Left ventricle myocardium inferior (tissue), 1 donor: ENCODE results near the gene COX19. TPM values are rescaled to one million over a fixed set of nuclear protein-coding genes. Genes with fewer than 3 reads are reported as not detected.
"Not testable (repeated sequence)": the region's sequence is repeated elsewhere in the genome, so short reads cannot be mapped to it uniquely, and the experiment has no call there.

Experiments used
- DNase-seq: peaks from one replicate; pipeline ENCODE4 v3.0.0-alpha.2; 2020
- H3K27ac ChIP-seq: fragments of 200-600 bp; replicated peaks from 2 replicates; pipeline ENCODE4 v1.8.0; 2021
- H3K27me3 ChIP-seq: fragments of 200-600 bp; 2 replicates; pipeline ENCODE4 v1.8.0; 2021; ENCODE audit warnings: low read depth
- H3K36me3 ChIP-seq: fragments of 200-600 bp; 2 replicates; pipeline ENCODE4 v1.8.0; 2021
- H3K4me1 ChIP-seq: fragments of 200-600 bp; 2 replicates; pipeline ENCODE4 v1.8.0; 2021
- H3K4me3 ChIP-seq: fragments of 200-600 bp; 2 replicates; pipeline ENCODE4 v1.8.0; 2021; ENCODE audit warnings: mild to moderate bottlenecking, moderate library complexity
- H3K9me3 ChIP-seq: fragments of 200-600 bp; replicated peaks from 2 replicates; pipeline ENCODE4 v1.8.0; 2021
- CTCF ChIP-seq: fragments of 200-600 bp; IDR thresholded peaks from 2 replicates; pipeline ENCODE4 v1.8.0; 2021; ENCODE audit warnings: antibody characterized with exemption, mild to moderate bottlenecking, borderline replicate concordance
- intact Hi-C: fragments of 100-400 bp; cut with micrococcal nuclease; formaldehyde crosslinking; loops from one replicate; pipeline ENCODE4 v1.11.0; 2022
- total RNA-seq: library from RNA; stranded (reverse); fragmentation: NEBNext Ultra II Directional; extraction: Animal tissue kit (Norgen Biotek cat#: 25700); gene quantifications from one replicate; pipeline ENCODE4 v1.2.1, GENCODE V29; 2021
- donor health status: DM: no; HTN: yes; CAD: no; lungs with severe emphysema.

The COX19 gene
- total RNA-seq, 1 donor from 2014 or later = 8.5 TPM

- Histone ChIP-seq H3K4me1 (peaks cover 35% of the 10 kb centered on the region), H3K36me3 (no peaks in the 10 kb centered on the region), H3K27me3 (peaks cover 18% of the 10 kb centered on the region), H3K9me3 (no peaks in the 10 kb centered on the region), H3K27ac (no peak overlapping the region), H3K4me3 (no peak overlapping the region)
- peak; percentile 19 for DNase-seq
- TF ChIP-seq CTCF = no peak
- intact Hi-C loops = no loop called here
Observed at GRCh38 chr7:960269-960871, 15.0 kb downstream of the COX19 start.

- H3K36me3 ChIP-seq, H3K9me3 ChIP-seq, H3K27ac ChIP-seq, DNase-seq, intact Hi-C loops, H3K4me3 ChIP-seq: not testable (repeated sequence)
- peaks cover 24% of the 10 kb centered on the region for H3K27me3 ChIP-seq
- peaks cover 29% of the 10 kb centered on the region for H3K4me1 ChIP-seq
Observed at GRCh38 chr7:959740-960139, 15.6 kb downstream of the COX19 start.

- peak; percentile 2 for DNase-seq
- H3K4me1 ChIP-seq = peaks cover 24% of the 10 kb centered on the region
- H3K36me3 ChIP-seq = no peaks in the 10 kb centered on the region
- intact Hi-C loops = no loop called here
- no peaks in the 10 kb centered on the region for H3K9me3 ChIP-seq
- TF ChIP-seq CTCF = no peak
- peaks cover 26% of the 10 kb centered on the region for H3K27me3 ChIP-seq
- no peak overlapping the region for H3K4me3 ChIP-seq
- H3K27ac ChIP-seq = no peak overlapping the region
Observed at GRCh38 chr7:959271-959670, 16.1 kb downstream of the COX19 start.

- H3K27me3 ChIP-seq = peaks cover 32% of the 10 kb centered on the region
- no peak overlapping the region for H3K27ac ChIP-seq
- DNase-seq = peak; percentile 6
- peaks cover 21% of the 10 kb centered on the region for H3K4me1 ChIP-seq
- intact Hi-C loops = no loop called here
- no peak overlapping the region for H3K4me3 ChIP-seq
- no peaks in the 10 kb centered on the region for H3K9me3 ChIP-seq
- no peaks in the 10 kb centered on the region for H3K36me3 ChIP-seq
- no peak for TF ChIP-seq CTCF
Observed at GRCh38 chr7:958221-959200, 16.8 kb downstream of the COX19 start.

- Histone ChIP-seq H3K4me3 (no peak overlapping the region), H3K4me1 (peaks cover 20% of the 10 kb centered on the region), H3K27ac (no peak overlapping the region), H3K9me3 (no peaks in the 10 kb centered on the region), H3K27me3 (peaks cover 40% of the 10 kb centered on the region), H3K36me3 (no peaks in the 10 kb centered on the region)
- no peak for TF ChIP-seq CTCF
- intact Hi-C loops = no loop called here
- DNase-seq = peak; percentile 49
Observed at GRCh38 chr7:957418-958220, 17.7 kb downstream of the COX19 start.
